GM12892 (cell line): ENCODE measurements around the gene KLHL26.

Experiments
- POLR2A ChIP-seq: IDR thresholded peaks from 2 replicates; pipeline ENCODE4 v1.6.1; 2011; ENCODE audit warnings: low read depth, low read length, control low read depth
- POLR2AphosphoS5 ChIP-seq: IDR thresholded peaks from 2 replicates; pipeline ENCODE4 v1.6.1; 2011; ENCODE audit warnings: low read depth, low read length, control low read depth
- TAF1 ChIP-seq: IDR thresholded peaks from 2 replicates; pipeline ENCODE4 v1.6.1; 2011; ENCODE audit warnings: low read depth, mild to moderate bottlenecking, control low read depth, low read length, borderline replicate concordance

DNA sequence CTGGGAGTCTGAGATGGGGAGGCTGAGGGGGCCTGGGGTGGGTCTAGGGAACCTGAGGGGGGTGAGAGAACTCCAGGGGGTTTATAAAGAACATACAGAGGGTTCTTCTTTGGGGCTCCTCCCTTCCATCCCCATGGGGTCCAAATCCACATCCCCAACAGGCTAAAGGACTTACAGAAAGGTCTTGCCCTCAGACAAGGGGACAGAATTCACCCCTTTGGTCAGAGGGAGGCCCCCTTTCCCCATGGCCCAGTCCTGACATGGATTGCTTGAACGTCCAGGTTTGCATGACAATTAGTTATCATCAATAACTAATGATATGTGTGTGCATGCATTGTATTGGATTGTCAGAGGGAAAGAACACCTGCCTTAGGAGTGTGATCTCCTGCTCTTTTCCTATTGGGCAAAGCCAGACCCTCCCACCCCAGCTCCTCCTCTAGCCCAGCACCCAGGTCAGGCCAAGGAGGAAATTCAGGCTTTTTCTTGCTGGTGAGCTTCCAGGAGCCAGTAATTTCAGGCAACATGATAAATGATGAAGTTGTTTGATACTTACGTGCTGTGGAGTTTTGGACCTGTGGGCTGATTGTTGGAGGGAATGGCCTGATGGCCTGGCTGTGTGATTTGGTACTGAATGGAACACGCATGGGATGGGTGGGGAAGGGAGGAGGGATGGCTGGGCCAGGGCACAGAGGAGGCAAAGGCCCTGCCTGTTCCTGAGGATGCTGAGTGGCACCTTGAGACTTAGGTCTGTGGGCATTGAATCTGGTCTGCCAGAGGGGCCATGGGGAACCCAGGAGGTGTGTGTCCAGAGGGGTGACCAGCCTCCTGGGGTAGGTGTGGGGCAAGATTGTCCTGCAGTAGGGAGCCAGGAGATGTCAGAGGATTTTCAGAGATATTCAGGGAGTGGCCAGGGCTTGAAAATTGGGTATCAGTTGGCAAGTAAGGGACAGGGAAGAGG lies 1.1 kb downstream of the KLHL26 start:
- TF ChIP-seq POLR2AphosphoS5 (no peak), POLR2A (no peak), TAF1 (no peak)
